Measurements from ENCODE around the gene EML1.

Gene EML1

GRCh38 chr14:99961826-99962518, 168.8 kb downstream of the EML1 start:
- Histone ChIP-seq H3K27ac (replicated peaks) (no peak overlapping the region), H3K27me3 (ENCODE audit: insufficient read depth, poor library complexity, severe bottlenecking) (no peaks in the 10 kb centered on the region), H3K4me3 (replicated peaks; ENCODE audit: insufficient read depth, low read length) (no peak overlapping the region)
- TF ChIP-seq REST (IDR thresholded peaks at IDR 0.05; ENCODE audit: insufficient replicate concordance, low read depth) = no peak
- TF ChIP-seq SPI1 (IDR thresholded peaks at IDR 0.05; ENCODE audit: borderline replicate concordance, low read depth) = no peak
- TF ChIP-seq GABPA (IDR thresholded peaks at IDR 0.05; ENCODE audit: low read depth) = no peak
- TF ChIP-seq, protein P1, sequence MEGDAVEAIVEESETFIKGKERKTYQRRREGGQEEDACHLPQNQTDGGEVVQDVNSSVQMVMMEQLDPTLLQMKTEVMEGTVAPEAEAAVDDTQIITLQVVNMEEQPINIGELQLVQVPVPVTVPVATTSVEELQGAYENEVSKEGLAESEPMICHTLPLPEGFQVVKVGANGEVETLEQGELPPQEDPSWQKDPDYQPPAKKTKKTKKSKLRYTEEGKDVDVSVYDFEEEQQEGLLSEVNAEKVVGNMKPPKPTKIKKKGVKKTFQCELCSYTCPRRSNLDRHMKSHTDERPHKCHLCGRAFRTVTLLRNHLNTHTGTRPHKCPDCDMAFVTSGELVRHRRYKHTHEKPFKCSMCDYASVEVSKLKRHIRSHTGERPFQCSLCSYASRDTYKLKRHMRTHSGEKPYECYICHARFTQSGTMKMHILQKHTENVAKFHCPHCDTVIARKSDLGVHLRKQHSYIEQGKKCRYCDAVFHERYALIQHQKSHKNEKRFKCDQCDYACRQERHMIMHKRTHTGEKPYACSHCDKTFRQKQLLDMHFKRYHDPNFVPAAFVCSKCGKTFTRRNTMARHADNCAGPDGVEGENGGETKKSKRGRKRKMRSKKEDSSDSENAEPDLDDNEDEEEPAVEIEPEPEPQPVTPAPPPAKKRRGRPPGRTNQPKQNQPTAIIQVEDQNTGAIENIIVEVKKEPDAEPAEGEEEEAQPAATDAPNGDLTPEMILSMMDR (IDR thresholded peaks at IDR 0.05; ENCODE audit: insufficient read depth, low read length) = no peak
- no peak for DNase-seq (ENCODE audit: low read depth in 1 of 2, low spot score in 1 of 2)

DNA sequence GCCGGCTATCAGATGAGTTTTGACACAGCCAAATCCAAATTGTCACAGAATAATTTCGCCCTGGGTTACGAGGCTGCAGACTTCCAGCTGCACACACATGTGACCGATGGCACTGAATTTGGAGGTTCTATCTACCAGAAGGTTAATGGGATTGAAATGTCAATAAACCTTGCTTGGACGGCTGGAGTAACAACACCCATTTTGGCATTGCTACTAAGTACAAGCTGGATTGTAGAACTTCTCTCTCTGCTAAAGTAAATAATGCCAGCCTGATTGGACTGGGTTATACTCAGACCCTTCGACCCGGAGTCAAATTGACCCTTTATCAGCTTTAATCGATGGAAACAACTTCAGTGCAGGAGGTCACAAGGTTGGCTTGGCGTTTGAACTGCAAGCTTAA, 171.8 kb downstream of the EML1 start:
- Histone ChIP-seq H3K4me3 (replicated peaks; ENCODE audit: insufficient read depth, low read length) (no peak overlapping the region), H3K27ac (replicated peaks) (no peak overlapping the region), H3K27me3 (ENCODE audit: insufficient read depth, poor library complexity, severe bottlenecking) (peaks cover 5% of the 10 kb centered on the region)
- DNase-seq (ENCODE audit: low read depth in 1 of 2, low spot score in 1 of 2) = no peak
- TF ChIP-seq SPI1 (IDR thresholded peaks at IDR 0.05; ENCODE audit: borderline replicate concordance, low read depth) (no peak), POLR2AphosphoS5 (IDR thresholded peaks at IDR 0.05; ENCODE audit: low read depth) (no peak), GABPA (IDR thresholded peaks at IDR 0.05; ENCODE audit: low read depth) (no peak), REST (IDR thresholded peaks at IDR 0.05; ENCODE audit: insufficient replicate concordance, low read depth) (no peak)
- TF ChIP-seq, protein P1 (IDR thresholded peaks at IDR 0.05; ENCODE audit: insufficient read depth, low read length) = no peak

DNA sequence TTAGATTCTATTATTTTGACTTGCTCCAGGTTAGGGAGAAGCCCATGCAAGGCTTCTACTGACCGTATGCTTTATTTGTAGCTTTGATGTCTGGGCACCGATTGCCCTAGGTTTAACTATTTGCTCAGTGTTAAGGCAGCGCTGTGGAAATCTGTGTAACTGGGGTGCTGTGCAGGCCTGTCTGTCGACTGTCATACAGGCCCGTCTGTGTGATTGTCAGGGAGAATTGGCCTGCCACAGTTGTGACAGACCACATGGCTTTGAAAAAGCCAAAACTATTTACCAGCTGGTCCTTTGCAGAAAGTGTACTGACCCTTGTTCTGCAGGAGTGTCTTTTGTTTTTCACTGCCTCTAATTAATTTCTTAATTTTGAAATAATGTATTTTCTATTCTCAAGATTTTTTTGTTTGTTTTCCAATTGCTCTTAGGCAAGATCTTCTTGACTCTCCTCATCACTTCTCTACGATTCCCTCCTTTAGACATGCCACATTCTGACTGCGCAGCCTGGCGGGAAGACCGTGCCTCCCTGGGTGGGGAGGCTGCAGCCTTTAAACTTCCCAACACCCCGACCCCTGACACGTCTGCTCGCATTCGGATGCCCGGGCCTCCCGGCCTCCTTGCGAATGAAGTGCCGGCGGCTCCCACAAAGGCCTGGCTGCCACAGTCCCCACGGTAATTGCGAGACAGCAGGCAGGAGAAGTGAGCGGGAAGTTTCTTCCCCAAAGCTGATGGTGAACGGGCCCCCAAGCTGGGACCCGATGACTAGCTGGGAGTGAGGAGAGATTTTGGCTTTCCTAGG, 173.0 kb downstream of the EML1 start:
- peaks cover 7% of the 10 kb centered on the region for H3K27me3 ChIP-seq (ENCODE audit: insufficient read depth, poor library complexity, severe bottlenecking)
- H3K4me3 ChIP-seq (replicated peaks; ENCODE audit: insufficient read depth, low read length) = no peak overlapping the region
- TF ChIP-seq, protein P1 (IDR thresholded peaks at IDR 0.05; ENCODE audit: insufficient read depth, low read length) = no peak
- TF ChIP-seq REST (IDR thresholded peaks at IDR 0.05; ENCODE audit: insufficient replicate concordance, low read depth) = no peak
- TF ChIP-seq SPI1 (IDR thresholded peaks at IDR 0.05; ENCODE audit: borderline replicate concordance, low read depth) = no peak
- DNase-seq (ENCODE audit: low read depth in 1 of 2, low spot score in 1 of 2) = no peak
- H3K27ac ChIP-seq (replicated peaks) = no peak overlapping the region
